Right lobe of liver (tissue), 4 donors: ENCODE results near the gene DICER1.

ENCODE experiments used
- CTCF ChIP-seq, 4 donors: fragments of 200-600 bp in 3 of 4; fragments of 450-650 bp in 1 of 4; IDR thresholded peaks; one replicate each; pipeline versions ENCODE4 v1.5.1 to v1.8.0; 2016 to 2022; ENCODE audit warnings: antibody characterized with exemption in 4 of 4, mild to moderate bottlenecking in 2 of 4
- POLR2A ChIP-seq: fragments of 450-650 bp; IDR thresholded peaks from one replicate; pipeline ENCODE4 v1.6.1; 2017; ENCODE audit warnings: antibody characterized with exemption, mild to moderate bottlenecking
- donor health status: DM: no; HTN: no; CAD: no.
- donor health status: DM: no; HTN: no; CAD: no.
- donor health status: DM: no; HTN: yes; CAD: no.

GRCh38 chr14:95110178-95110577 lies 47.2 kb downstream of the DICER1 start:
- TF ChIP-seq CTCF (IDR thresholded peaks at IDR 0.05) = no peak
- TF ChIP-seq POLR2A = no peak
